GM19468 (cell line): ENCODE data around the gene RRAS.

Experiments
- ATAC-seq: cut with Tn5 transposase; IDR thresholded peaks from one replicate; pipeline ENCODE4 v1.9.1; 2021; ENCODE audit warnings: mild to moderate bottlenecking, moderate library complexity, moderate number of reproducible peaks; ENCODE audit not compliant: unreplicated experiment; ENCODE audit errors: extremely low read depth

RRAS gene

GRCh38 chr19:49640113-49640898, at the start of gene RRAS:
Gene RRAS, minus strand, starts transcription at chr19:49640143. Its CDS starts 45 bp downstream, at chr19:49640098.
- ATAC-seq = peak; percentile 73

GRCh38 chr19:49689133-49690078, 49.5 kb upstream of the RRAS start, which contains the start of gene ADM5:
Gene ADM5, plus strand, starts transcription at chr19:49689594. Its CDS starts 244 bp downstream, at chr19:49689838.
- no peak for ATAC-seq

DNA sequence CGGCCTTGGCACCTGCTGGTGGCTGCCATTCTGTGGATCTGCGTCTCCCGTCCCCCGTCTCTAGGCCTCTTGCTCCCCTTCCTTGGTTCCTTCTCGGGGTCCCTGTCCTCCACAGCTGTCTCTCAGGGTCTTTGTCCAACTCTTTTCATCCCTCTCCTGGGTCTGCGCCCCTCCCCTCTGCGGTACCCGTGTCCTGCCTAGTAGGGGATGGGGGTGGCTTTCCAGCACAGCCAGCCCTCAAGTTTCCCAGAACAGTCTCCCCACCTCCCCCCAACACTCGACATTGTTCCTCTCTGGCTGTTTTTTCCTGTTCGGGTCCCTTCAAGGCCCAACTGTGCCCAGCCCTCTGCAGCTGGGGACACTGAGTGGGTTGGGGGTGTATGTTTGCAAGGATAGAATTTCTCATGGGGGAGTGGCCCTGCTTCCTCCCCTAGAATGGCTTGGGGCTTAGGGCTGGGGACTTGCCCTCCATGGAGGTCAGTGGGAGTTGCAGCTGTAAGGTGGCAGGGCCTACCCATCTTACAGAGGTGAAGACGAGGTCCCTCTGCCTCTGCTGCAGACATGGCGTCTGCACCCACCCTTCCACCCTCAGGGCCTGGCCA, 48.7 kb upstream of the RRAS start:
- no peak for ATAC-seq

- ATAC-seq = no peak
Observed at GRCh38 chr19:49687566-49688316, 47.8 kb upstream of the RRAS start.

DNA sequence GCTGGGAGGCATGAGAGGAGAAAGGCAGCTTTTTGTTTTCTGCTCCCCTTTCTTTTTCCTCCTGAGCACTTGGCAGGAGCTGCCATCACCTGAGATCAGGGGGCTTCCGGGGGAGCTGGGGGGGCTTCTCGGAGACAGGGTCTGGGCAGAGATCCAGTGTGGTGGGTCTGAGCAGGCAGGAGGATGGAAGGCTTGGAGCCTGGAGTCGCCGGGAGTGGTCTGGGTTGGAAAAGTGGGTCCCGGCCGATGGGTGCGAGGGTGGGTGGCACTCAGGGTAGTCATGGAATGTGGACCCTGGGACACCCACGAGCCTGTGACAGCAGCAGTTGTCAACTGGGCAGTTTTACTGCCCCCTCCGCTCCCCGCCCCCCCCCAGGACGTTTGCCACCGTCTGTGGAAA, 47.2 kb upstream of the RRAS start:
- no peak for ATAC-seq

- ATAC-seq = no peak
Observed at GRCh38 chr19:49686503-49687088, 46.7 kb upstream of the RRAS start.

DNA sequence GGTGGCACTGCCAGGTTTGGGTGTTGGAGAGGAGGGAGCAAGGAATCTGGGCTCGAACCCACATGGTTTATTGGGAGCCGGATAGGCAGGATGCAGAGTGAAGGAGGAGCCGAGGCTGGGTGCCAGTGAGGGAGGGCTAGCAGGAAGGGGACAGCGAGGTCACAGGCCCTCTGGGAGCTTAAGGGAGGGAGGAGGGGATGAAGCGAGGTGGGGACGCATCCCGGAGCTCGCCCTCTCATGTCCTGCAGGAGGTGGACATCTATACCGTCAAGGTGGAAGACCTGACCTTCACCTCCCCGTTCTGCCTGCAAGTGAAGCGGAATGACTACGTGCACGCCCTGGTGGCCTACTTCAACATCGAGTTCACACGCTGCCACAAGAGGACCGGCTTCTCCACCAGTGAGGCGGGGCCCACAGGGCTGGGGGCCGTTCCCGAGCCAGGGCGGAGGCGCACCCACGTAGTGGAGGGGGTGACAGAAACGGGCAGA, 45.9 kb upstream of the RRAS start:
- no peak for ATAC-seq

DNA sequence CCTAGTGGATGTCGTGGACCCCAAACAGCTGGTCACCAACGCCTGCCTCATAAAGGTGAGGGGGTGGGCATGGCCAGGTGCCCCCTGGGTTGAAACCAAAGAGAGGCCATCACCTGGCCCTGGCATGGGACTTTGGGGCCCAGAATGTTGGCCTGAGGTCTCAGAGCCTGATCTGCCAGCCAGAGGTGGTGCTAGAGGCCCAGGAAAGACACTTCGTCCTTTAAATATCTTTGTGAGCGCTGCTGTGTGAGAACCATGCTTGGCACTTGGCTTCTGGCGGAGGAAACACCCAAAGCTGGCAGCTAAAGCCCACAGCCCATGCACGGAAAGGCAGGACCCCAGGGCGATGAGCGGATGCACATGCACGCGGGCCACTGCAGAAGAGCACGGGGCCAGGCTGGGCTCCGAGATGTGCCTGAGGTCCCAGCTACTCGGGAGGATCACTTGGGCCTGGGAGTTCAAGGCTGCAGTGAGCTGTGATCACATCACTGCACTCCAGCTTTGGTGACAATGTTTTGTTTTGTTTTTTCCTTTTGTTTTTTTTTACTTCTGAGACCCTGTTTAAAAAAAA, 45.1 kb upstream of the RRAS start:
- ATAC-seq = no peak

DNA sequence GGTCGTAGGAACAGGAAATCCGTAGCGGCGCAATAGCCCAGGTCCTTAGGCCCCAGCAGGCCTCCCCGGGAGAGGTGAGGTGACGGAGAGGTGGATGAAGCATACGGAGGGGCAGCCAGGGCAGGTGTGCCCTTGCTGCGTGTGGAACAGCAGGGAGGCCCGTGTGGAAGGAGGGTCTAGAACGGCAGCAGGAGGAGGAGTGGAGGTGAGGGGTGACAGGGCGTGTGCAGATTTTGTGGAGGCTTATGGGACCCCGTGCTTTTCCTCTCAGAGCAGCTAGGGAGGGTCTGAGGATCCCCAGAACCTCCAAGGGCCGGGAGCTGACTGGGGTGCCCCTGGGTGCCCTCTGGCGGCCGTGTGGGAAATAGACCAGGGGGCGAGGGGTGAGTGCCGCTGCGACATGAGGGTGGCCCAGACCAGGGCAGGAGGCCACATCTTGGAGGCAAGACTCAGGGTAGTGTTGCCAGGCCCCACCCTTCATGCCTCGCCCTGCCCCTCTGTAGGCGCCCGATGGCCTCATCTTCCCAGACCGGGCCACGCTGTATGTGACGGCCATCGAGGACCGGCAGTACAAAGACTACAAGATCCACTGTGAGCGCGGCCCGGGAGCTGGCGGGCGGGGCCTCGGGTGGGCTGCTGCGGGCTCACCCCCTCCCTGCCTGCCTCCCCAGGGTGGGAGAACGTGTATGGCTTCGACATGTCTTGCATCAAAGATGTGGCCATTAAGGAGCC, 44.5 kb upstream of the RRAS start:
- no peak for ATAC-seq

DNA sequence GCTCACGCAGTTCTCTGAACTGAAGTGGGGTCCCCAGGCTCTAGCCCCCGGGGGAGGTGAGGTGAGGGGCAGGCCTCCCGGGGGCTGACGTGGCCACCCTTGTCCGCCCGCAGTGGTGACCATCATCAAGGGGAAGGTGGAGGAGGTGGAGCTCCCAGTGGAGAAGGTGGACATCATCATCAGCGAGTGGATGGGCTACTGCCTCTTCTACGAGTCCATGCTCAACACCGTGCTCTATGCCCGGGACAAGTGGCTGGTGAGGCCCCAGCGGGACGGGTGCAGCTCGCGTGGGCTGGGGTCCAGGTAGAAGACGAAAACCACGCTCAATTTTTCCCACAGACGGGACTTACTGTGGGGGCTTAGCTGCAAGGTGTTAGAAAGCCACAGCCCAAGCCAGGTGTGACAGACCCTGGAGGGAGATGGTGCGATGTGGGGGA, 43.9 kb upstream of the RRAS start:
- ATAC-seq = no peak

- ATAC-seq = no peak
Observed at GRCh38 chr19:49682274-49682673, 42.3 kb upstream of the RRAS start.

GRCh38 chr19:49681830-49682229, 41.9 kb upstream of the RRAS start:
- no peak for ATAC-seq

DNA sequence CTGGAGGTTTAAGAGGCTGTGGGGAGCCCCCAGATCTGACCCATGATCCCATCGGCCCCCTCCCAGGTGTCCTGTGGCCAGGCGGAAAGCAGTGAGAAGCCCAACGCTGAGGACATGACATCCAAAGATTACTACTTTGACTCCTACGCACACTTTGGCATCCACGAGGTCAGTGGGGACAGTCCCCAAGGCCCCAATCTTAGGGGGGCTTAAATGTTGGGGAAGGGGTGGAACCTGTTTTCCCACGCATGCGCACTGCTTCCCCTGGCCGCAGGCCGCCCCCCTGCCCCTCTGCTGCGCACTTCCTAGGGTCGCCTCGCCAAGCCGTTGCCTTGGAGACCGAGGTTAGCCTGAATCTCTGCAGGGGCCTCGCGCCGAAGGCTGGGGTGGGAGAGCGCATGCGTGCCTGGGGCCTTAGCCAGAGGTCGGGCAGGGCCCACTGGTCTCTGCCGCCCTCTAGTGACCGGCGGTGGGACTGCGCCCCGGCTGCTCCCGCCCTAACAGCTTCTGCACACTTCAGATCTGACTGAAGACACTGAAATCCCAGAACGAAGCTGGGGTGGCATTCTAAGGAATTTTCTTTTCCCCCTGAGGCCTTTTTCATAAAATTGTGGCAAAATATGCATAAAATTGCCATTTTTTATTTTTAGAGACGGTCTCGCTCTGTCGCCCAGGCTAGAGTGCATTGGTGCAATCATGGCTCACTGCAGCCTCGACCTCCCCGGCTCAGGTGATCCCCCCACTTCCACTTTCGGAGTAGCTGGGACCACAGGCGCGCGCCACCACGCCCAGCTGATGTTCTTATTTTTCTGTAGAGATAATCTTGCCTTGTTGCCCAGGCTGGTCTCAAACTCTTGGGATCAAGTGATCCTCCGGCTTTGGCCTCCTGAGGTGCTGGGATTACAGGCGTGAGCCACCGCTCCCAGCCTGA, 40.7 kb upstream of the RRAS start:
- no peak for ATAC-seq

DNA sequence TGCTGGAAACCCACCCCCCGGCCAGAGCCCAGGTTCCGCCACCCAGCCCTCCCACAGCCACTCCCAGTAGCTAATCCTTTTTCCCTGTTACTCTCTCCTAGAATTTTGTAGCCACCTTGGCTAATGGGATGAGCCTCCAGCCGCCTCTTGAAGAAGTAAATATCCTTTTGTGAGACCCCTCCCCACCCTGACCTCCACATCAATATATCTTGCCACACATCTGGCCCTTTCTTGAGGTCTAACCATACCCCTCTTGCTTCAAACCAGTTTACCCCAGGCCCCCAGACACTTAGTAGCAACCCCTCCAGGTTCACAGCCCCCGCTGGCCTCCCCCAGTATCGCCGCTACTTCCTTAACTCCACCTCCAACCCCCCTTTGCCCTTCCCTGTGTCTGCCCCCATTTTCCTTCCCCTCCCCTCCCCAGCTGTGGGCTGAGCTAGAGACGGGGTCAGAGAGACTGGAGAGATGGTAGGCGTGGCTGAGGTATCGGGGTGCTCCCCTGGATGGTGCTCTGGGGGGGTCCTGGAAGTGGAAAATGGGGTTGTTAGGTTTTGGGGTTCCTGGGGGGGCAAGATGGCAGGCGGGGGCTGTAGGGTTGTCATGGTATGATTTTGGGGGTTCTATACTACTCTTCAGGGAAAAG, 39.9 kb upstream of the RRAS start:
- ATAC-seq = no peak

DNA sequence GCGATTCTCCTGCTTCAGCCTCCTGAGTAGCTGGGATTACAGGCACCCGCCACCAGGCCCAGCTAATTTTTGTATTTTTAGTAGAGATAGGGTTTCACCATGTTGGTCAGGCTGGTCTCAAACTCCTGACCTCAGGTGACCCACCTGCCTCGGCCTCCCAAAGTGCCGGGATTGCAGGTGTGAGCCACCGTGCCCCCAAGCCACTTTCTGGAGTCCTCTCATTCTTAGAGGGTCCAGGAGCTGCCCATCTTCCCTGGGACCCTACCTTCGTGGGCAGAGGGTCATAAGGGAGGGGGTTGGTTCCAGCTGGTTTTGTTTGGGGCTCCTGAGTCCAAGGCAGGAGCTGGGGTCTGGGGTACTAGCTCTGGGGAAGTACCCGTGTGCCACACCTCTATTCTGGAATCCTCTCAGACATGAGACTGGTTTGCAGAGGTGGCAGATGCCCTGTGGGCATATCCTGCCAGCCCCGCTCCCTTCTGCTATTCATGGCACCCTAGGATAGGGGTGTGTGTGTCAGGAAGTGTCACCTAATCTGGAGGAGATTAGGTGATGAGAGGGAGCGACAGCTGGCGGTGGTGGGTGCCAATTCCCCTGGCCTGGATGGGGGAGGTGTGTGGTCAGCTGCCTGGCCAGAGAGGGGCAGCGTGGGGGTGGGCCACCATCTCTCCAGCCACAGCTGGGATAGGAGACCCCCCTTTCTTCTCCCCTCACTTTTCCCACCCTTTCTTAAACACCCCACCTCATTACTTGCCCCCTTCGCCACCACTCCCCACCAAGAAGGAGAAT, 39.2 kb upstream of the RRAS start:
- ATAC-seq = no peak
